ENCODE data around the gene RTP5. TPM values are rescaled to one million over a fixed set of nuclear protein-coding genes. Genes with fewer than 3 reads are reported as not detected.

RTP5 gene
- total RNA-seq, 1 donor from 2014 or later = not detected

DNA sequence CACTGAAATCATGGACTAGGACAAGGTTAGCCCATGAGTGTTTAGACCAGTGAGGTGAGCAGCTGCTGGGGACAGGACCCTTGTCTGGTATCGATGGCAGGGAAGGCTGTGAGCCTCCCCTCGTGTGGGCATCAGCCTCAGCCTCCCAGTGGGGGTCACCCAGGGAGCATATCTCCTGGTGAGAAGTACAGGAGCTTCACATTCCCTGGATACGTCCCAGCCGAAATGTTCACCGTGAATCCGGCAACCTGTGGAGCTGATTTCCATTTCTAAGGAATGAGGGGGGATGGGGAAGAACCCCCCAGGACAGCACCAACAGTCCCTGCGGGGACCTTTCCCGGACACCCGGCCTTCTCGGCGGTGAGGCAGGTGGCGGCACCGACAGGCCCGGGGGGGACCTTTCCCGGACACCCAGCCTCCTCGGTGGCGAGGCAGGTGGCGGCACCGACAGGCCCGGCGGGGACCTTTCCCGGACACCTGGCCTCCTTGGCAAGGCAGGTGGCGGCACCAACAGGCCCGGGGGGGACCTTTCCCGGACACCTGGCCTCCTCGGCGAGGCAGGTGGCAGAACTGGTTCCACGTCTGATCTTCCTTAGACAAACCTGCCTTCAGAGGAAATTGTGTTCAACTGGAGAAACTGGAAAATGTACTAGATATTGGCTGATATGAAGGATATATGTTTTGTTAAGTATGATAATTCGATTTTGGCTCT is 21.2 kb downstream of the RTP5 start:
- TF ChIP-seq, protein P1, sequence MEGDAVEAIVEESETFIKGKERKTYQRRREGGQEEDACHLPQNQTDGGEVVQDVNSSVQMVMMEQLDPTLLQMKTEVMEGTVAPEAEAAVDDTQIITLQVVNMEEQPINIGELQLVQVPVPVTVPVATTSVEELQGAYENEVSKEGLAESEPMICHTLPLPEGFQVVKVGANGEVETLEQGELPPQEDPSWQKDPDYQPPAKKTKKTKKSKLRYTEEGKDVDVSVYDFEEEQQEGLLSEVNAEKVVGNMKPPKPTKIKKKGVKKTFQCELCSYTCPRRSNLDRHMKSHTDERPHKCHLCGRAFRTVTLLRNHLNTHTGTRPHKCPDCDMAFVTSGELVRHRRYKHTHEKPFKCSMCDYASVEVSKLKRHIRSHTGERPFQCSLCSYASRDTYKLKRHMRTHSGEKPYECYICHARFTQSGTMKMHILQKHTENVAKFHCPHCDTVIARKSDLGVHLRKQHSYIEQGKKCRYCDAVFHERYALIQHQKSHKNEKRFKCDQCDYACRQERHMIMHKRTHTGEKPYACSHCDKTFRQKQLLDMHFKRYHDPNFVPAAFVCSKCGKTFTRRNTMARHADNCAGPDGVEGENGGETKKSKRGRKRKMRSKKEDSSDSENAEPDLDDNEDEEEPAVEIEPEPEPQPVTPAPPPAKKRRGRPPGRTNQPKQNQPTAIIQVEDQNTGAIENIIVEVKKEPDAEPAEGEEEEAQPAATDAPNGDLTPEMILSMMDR (IDR thresholded peaks at IDR 0.05; ENCODE audit: partially characterized antibody, unreplicated experiment) = no peak
- no peak overlapping the region for H3K4me3 Mint-ChIP-seq (ENCODE audit: unreplicated experiment)
- no peak overlapping the region for H3K27ac Mint-ChIP-seq (ENCODE audit: unreplicated experiment)
- peaks cover 12% of the 10 kb centered on the region for H3K9me3 Mint-ChIP-seq (ENCODE audit: unreplicated experiment)
- no peak for DNase-seq
- peaks cover 15% of the 10 kb centered on the region for H3K4me1 Mint-ChIP-seq (ENCODE audit: low read depth, unreplicated experiment)
- peaks cover 9% of the 10 kb centered on the region for H3K27me3 Mint-ChIP-seq (ENCODE audit: unreplicated experiment)
- H3K36me3 Mint-ChIP-seq (ENCODE audit: unreplicated experiment) = peaks cover 17% of the 10 kb centered on the region

GRCh38 chr2:241891315-241891987 is 21.9 kb downstream of the RTP5 start:
- no peak for DNase-seq
- H3K9me3 Mint-ChIP-seq (ENCODE audit: unreplicated experiment) = peaks cover 10% of the 10 kb centered on the region
- peaks cover 17% of the 10 kb centered on the region for H3K36me3 Mint-ChIP-seq (ENCODE audit: unreplicated experiment)
- no peak overlapping the region for H3K27ac Mint-ChIP-seq (ENCODE audit: unreplicated experiment)
- TF ChIP-seq, protein P1 (IDR thresholded peaks at IDR 0.05; ENCODE audit: partially characterized antibody, unreplicated experiment) = no peak
- no peak overlapping the region for H3K4me3 Mint-ChIP-seq (ENCODE audit: unreplicated experiment)
- peaks cover 7% of the 10 kb centered on the region for H3K27me3 Mint-ChIP-seq (ENCODE audit: unreplicated experiment)
- H3K4me1 Mint-ChIP-seq (ENCODE audit: low read depth, unreplicated experiment) = peaks cover 7% of the 10 kb centered on the region

GRCh38 chr2:241891988-241892298 is 22.4 kb downstream of the RTP5 start:
- TF ChIP-seq, protein P1 (IDR thresholded peaks at IDR 0.05; ENCODE audit: partially characterized antibody, unreplicated experiment) = no peak
- Mint-ChIP-seq H3K4me3 (ENCODE audit: unreplicated experiment) (no peak overlapping the region), H3K36me3 (ENCODE audit: unreplicated experiment) (peaks cover 17% of the 10 kb centered on the region), H3K27me3 (ENCODE audit: unreplicated experiment) (peaks cover 6% of the 10 kb centered on the region), H3K27ac (ENCODE audit: unreplicated experiment) (no peak overlapping the region), H3K9me3 (ENCODE audit: unreplicated experiment) (peaks cover 9% of the 10 kb centered on the region), H3K4me1 (ENCODE audit: low read depth, unreplicated experiment) (peaks cover 4% of the 10 kb centered on the region)
- DNase-seq = no peak

DNA sequence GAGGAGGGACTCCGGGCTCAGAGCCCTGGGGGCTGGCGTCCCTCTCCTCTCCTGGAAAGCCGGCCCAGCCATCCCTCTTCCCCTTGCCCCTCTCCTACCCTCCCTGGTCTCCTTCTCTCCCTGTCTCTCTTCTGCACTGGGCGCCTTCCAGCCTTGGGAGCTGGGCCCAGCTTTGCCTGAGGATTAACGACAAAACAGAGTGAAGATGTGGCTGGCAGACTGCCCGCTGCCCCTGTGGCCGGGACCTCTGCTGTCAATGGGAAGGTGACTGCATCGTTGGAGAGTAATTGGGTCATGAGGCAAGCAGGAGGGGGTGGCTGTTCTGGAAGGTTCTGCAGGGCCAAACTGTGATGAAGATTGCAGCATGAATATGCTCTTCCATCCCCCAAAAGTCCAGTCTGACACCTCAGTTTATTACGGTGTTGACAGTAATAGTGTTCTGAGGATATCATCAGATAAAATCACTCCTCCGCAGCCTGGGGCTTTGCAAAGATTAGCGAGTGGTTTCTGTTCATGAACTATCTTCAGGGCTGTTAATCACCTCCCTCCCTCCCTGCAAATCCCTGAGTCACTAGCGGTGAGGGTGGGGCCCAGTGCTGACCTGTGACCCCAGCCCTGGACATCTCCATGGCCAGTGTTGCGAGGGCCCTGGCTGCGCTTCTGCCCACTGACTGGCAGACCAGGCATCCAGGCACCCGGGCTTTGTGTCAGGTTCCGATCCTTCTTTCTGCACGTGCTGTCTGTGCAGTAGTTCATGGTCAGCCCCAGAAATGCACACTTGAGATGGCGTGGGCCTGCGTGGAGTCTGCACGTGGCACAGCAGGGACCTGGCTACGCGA is 23.0 kb downstream of the RTP5 start:
- Mint-ChIP-seq H3K4me1 (ENCODE audit: low read depth, unreplicated experiment) (peaks cover 2% of the 10 kb centered on the region), H3K36me3 (ENCODE audit: unreplicated experiment) (peaks cover 17% of the 10 kb centered on the region), H3K27me3 (ENCODE audit: unreplicated experiment) (peaks cover 6% of the 10 kb centered on the region), H3K9me3 (ENCODE audit: unreplicated experiment) (peaks cover 9% of the 10 kb centered on the region), H3K27ac (ENCODE audit: unreplicated experiment) (no peak overlapping the region), H3K4me3 (ENCODE audit: unreplicated experiment) (no peak overlapping the region)
- TF ChIP-seq, protein P1 (IDR thresholded peaks at IDR 0.05; ENCODE audit: partially characterized antibody, unreplicated experiment) = no peak
- DNase-seq = no peak

Data from glutamatergic neuron (in vitro differentiated cells).